ENCODE results near the gene IL2RA.

Gene IL2RA

DNA sequence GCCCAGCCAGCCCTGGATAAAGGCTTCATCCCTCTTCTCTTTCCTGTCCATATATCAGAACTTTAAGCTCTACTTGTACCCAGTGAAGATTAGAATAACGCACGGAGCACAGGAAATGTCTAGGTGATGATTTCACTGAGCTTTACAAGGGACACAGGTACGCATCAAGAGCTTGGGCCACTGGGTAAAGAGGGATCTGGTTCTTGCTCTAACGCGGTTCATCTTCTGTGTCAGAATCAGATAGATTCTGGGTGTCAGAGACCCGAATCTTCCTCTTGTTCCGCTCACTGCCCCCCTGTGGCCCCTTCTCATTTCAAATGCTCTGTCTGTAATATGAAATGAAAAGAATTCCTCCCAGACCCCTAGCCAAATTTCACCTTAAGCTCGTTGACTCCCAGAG lies 24.7 kb downstream of the IL2RA start:
- peak in 1 of 2 donors; percentile 5 for ATAC-seq

DNA sequence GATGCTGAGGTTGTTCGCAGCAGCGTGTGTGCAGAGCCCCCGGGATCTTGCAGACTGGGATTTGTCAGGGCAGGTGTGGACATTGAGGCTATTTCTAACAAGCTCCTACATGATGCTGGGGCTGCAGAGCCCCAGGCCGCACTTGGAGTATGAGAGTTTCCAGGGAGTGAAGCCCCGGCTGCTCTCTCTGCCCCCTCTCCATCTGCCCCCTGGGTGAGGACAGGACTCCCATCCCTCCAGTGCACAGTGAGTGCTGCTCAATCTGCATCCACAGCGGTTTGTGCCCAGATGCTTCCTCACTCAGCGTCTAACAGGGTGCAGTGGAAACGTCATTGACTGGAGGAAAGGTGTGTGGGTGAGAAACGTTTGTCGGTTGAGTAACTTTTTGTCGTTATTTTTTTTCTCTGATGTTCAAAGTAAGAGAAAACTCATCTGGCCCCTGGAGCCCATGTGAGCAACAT lies 25.3 kb downstream of the IL2RA start:
- peak; percentile 30 to 33 for ATAC-seq

DNA sequence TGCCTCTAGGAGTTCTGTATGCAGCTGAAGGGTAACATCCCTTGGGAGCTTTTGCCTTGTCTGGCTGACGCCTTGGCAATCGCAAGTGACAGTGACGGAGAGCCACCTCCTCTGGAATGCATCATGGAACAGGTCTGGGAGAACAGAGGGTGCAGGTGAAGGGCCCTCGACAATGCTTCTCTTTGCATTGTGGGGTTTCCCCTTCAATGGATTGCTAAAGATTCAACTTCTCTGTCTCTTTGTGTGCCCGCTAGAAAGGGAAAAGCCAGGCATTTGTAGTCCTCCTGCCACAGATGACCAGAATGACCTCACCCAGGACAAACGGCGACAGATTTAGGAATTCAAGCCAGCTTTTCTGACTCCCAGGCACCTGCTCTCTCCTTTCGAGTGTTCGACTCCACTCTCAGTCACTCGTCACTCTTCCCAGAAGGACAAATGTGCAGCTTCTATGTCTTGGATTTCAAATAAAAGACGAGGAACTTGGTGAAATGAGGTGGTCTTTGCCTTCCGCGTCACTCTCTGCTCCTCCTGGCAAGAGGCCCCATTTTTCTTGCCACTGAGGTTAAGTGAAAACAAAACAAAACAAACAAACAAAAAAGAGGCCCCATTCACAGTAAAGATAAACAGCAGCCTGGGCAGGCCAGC lies 26.1 kb downstream of the IL2RA start:
- no peak for ATAC-seq

DNA sequence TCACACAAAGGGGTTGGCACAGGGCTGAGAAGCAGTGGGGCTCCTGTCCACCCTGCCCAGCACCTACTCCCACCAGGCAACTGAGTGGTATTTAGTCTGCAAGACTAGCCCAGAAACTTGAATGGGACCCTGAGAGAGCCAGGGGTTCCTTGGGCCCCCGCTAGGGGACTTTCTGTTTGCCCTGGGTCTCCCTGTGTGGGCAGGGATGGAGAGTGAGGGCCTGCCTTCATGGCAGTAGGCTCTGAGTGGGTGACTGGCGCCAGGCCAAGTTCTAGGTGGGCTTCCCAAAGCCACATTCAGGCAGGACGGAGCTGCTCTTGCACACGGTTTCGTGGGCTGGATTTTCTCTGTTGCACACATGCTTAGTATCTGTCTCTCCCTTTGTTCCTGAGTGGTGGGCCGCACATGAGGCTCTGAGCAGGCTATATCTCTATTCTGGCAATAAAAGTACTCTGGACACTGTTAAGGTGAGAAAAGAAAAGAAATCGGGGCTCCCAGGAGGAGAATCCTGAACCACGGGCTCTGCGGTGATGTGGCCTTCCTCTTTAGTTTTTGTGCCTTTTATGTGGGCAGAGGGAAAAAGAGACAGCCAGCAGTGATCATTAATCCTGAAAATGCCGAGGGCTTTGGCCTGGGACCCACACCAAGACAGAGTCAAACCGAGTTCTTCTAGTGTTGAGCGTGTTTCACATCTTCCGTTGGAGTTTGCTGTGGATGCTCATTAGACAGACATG lies 26.9 kb downstream of the IL2RA start:
- ATAC-seq: no peak

DNA sequence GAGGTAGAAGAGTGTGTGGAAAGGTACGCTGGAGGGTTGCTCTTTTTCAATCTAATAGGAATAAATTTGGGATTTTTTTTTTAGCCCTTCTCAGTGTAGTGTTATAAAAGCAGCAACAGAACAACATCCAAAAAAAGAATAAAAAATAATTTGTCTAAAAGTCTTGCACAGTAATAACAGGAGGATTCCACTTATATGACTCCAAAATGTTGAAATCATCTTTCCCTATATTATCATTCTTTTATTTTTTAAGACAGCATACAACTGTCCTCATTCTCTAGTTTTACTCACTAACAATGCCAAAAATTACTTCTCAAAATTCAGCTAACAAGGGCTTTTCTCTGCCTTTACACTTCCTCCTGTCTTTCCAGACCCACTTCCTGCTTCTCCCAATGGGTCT lies 27.8 kb downstream of the IL2RA start:
- no peak for ATAC-seq

DNA sequence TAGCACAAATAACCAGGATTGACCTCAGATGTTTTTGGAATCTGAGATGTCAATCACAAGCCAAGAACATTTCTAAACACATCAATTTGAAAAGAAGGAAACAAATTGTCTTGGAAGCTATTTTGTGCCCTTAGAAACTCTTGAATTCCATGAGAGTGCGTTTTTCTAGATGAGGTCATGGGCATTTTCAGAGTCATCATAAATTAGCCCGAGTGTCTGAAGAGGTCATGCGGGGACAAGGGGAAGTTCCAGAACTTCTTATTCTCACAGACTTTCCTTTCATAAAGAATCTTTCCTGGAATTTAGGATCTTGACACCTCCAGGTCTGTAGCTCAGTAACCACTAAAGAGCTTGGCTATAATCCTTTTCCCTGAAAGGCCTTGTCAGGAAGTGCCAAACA lies 28.2 kb downstream of the IL2RA start:
- ATAC-seq: no peak

DNA sequence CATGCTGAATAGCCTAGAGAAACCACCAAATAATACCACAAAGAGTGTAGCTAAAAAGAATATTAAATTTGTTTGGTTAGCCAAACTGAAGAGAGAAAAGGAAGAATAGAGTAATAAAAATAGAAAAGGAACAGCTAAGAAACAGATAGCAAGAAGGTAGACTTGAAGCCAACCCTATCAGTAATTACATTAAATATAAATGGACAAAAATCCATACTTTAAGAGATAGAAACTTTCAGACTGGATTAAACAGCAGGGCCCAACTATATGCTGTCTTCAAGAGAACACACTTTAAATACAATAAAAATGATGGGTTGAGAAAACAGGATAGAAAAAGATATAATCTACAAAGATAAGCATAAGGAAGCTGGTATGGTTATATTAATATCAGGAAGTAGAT lies 31.2 kb downstream of the IL2RA start:
- ATAC-seq: no peak

DNA sequence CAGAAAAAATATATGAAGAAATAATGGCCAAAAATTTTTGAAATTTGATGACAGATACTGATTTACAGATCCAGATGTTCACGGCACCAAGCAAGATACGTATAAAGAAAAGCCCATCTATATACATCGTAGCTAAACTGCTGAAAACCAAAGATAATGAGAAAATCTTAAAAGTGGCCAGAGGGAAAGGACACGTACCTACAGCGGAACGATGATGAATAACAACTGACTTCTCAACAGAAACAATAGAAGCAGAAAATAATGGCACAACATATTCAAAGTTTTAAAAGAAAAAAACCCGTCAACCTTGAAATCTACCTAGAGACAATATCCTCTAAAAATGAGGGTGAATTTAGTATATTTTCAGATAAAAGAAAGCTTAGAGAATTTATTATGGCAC lies 31.9 kb downstream of the IL2RA start:
- ATAC-seq: no peak

DNA sequence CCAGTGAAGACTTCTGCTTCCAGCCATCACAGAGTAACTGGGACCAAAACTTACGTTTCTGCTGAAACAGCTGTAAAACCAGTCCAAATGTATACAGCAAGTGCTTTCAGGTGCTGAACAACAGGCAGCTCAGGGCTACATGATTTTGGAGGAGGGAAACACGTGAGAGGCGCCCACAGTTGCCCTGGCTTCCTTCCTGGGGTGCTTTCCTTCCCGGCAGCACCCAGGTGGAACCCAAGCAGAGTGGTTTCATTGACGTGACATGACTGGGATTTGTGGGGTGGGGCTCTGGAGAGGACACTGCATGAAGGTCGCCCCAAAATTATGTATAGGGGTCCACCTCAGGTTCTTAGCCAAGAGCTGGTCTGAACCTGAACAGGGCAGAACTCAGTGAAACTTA lies 34.2 kb downstream of the IL2RA start:
- peak in 1 of 2 donors; percentile 12 for ATAC-seq

DNA sequence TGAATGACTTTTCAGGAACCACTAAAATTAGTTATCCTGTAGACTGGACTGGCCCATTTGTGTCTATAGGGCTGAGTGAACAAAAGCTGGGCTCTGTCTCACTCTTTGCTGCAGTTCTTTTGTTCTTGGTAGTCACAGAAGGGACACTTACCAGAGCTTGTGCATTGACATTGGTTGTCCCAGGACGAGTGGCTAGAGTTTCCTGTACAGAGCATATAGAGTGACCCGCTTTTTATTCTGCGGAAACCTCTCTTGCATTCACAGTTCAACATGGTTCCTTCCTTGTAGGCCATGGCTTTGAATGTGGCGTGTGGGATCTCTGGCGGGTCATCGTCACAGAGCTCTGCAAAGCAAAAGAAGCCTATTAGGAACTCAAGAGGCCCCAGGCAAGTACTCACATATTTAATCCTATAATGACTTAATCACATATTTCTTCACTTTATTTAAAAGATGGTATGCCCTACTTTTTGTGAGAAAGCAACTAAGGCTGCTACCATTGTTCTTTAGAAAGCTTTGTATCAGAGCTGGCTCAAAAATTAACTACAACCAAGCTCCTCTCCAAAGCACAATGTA lies 36.4 kb downstream of the IL2RA start:
- peak in 1 of 2 donors; percentile 8 for ATAC-seq

DNA sequence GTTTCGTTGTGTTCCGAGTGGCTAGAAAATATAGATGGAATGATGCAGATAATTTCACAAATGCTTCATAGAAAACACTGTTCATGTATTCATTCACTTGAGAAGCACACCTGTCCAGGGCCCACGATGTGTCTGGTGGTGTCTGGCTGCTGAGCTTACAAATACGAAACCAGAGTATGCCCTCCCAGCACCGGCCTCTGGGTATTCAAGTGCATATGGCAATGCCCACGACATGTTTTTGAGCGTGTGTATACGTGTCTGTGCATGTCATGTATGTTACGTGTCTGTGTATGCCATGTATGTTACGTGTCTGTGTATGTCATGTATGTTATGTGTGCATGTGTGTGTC lies 37.9 kb downstream of the IL2RA start:
- no peak for ATAC-seq

DNA sequence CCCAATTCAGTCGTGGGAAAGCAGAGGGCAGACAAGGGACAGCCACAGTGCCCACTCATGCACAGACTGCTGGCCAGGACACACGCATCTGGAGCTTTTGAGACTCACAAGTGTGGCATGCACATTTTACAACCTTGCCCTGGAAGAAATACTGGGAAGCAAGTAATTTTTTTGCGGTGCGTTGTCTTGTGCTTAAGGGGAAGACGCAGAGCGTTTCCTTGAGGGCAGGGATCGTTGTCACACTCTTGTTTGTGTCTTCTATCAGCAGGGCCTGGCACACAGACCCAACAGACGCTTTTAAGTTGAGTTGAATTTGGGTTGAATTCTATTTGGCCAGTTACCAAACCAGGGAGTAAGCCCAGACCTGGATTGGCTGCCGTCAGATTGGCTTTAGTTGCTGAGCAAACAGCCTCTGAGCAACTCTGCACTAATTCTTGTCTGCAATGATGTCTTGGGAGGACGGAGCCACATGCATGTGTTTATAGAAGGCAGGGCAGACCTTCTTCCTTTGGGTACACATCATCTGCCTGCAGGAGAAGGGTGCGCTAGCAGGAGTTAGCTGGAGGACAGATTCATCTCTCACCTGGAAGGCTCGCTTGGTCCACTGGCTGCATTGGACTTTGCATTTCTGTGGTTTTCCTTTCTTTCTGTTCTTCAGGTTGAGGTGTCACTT lies 38.4 kb downstream of the IL2RA start:
- no peak for ATAC-seq

DNA sequence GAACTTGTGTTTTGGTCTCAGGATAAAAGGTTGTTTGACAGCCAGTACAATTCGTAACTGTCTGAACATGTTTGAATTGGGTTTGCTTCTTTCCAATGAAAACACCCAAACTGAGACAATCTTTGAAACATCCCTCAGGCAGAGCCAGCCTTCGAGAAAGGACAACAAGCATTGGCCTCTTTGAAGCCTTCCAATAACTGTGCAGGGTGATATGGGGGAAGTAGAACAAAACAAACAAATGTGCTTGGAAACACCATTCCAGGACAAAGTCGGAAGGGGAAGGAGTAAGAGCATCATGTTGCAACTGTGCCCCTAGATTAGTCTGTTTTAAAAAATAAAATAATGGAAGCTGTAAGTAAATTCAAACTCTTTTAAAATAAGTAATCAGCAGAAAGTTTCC lies 39.5 kb downstream of the IL2RA start:
- ATAC-seq: no peak

DNA sequence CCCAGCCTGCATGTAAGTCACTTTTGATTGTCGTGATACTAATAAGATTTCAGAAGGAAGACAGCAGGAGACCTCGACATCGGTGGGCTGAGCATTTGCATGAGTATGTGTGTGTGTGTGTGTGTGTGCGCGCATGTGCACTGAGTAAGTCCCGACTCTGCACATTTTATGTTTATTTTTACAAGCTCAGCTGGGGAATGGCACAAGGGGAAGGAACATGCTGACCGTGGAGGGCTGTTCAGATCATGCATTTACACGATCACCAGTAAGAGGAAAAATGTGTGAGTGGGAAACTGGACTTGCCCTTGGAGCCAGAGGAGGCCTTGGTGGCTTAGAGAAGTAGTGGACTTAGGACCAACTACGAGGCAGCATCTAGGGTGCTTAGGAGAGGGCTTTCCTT lies 41.3 kb downstream of the IL2RA start:
- no peak for ATAC-seq

DNA sequence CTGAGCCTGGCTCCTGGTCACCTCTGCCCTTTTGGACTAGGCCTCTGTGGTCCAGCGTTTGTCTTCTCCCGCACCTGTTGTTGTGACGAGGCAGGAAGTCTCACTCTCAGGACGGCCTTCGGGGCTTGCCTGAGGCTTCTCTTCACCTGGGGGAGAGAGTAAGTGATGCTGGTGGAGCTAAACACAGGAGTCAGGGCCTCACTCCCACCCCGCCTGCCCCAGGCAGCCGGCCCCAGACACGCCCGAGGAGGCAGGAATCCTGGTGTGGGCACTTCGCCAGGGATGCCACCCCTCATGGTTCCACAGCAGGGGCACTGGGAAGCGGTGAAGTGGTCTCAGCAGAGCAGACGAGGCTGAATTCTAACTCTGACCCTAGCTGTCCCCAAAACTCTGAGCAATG lies 42.4 kb downstream of the IL2RA start:
- peak in 1 of 2 donors; percentile 12 for ATAC-seq

DNA sequence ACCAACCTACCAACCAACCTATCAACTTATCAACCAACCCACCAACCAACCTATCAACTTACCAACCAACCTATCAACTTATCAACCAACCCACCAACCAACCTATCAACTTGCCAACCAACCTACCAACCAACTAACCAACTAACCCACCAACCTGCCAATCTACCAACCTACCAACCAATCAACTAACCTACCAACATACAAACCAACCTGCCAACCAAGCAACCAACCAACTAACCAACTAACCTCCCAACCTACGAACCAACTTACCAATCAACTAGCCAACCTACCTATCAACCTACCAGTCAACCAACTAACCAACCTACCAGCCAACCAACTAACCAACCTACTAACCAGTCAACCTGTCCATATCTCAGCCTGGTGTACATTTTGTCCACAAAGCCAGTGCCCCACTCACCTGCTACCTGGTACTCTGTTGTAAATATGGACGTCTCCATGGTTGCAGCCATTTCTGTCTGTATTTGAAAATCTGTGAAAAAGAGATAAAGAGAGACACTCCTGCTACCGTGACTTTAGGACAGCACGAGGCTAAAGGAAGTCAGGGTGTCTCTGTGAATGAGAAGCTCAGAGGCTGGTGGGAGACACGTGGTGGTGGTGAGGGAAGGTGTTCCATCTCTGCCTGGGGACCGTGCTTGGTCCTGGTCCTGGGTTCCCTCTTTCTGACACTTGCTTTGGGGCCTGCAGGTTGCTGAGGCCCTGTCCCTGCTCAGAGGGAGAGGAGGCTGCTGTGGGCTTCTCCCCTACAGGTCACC lies 43.0 kb downstream of the IL2RA start:
- no peak for ATAC-seq

DNA sequence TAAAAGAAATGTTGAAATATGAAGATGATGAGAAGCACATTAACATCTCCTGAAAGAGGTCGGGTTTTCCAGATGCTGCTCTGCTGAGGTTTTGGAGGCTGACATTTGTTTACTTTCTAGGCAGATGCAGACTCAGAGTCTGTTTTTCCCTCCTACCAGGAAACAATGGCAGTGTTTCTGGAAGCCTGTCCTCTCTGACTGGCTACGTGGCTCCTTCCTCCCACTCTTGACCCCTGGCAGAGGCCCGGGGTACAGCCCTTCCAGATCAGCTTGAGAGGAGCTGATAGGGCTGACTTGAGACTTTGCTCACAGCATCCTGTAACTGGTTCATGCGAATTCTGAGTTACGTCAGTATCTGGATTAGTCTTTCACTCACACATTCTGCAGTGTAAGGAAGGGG lies 43.7 kb downstream of the IL2RA start:
- ATAC-seq: no peak

DNA sequence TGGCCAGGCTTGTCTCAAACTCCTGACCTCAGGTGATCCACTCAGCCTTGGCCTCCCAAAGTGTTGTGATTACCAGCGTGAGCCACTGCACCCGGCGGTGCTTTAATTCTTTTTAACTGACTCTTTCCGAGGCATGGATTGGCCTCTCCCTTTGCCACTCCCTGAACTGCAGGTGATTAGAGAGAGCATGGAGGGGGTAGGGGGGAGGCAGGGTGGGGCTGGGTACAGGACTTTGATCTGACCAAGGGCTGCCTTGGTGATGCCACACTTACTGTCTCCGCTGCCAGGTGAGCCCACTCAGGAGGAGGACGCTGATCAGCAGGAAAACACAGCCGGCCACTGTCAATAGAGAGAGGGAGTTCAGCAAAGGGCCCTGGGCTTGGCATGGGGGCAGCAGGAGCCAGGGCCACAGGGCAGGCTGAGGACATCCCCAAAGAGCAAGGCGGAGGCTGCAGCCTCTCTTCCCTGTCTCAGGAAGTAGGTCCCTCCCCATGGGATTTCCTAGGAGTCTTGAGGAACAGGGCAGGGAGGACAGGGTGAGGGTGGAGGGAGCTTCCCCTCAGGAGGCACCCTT lies 44.3 kb downstream of the IL2RA start:
- no peak for ATAC-seq

DNA sequence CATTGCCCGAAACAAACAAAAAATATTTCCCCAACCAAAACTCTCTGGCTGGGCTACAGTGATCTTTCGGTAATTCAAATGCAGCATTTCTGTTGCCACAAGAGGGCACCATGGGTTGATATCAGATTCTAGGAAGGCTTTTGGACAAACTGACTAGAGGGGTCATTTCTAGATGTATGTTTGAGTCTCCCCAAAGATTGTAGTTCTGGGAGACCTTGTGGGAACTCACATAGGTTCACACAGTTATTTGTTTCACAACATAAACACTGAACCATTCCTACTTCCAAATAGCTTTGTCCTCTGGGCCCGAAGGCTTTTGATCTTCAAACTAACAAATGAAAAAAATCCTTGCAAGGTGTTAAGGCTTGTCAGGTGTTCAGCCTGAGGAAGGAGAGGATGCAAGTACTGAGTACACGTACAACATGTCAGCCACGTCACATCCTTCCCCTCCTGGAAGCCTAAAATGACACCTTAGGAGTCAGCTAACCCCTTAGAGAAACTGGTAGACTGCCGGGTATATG lies 47.9 kb downstream of the IL2RA start:
- ATAC-seq: peak; percentile 65 to 68

DNA sequence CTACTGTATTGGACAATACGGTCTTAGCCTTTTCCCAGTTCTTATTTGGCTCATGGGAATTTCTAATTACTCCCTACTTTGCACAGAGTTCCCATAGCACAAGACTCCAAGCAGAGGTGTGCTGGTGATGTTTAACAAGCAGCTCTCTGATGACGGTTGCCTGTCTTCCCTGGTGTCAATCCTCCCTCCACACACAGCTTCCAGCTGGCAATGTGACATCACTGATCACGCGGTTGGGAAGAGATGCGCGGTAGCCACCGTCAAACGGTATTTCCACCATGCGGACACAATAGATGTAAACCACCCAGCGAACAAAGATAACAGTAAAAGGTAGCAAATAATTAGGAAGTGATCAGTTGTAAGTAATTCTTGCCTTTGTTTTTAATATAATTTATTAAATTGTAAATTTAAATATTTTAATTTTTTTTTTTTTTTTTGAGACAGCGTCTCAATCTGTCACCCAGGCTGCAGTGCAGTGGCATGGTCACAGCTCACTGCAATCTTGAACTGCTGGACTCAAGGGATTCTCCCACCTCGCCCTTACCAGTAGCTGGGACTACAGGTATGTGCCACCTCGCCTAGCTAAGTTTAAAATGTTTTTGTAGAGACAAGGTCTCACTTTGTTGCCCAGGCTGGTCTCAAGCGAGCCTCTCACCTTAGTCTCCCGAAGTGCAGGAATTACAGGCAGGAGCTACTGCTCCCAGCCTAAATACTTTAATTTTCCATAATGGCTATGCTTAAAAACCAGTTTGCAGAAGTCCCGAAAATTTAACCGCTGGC lies 48.6 kb downstream of the IL2RA start:
- no peak for ATAC-seq

DNA sequence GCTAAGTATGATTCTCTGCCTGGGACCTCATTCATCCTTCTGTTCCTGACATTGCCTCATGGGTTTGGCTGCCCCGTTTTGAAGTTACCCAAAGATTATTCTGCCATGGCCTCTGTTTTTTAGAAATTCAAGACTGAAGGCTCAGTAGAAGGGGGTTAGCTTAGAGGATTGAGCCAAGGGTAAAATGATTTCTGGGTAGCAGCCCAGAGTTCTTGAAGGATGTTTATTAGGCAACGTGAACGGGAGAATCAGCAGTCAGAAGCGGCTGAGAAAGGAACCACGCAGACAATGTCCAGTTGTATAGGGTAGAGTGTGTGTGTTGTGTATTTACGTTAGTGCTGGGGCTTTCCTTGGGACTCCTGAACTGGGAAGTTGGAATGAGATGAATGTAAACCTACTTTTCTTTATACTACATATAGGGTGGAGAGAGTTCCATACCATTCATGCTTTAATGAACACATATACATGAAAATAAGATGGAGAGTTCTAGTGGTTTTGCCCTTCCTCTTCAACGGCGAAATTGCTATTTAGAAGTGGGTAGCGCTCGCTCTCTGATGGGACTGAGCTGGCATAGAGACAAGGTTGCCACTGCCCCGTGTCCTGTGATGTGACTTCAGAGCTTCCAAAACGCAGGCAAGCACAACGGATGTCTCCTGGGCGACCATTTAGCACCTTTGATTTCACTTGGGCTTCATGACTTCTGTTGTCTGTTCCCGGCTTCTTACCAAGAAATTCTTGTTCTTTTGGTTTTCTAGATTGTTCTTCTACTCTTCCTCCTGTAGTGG lies 49.9 kb downstream of the IL2RA start:
- no peak for ATAC-seq

All from activated CD4-positive, CD25-positive, alpha-beta regulatory T cell treated with anti-CD3 and anti-CD28 coated beads, Interleukin-2, amount 50 U/mL, for 24 hours (primary cell).